Inferior parietal cortex (tissue), 1 donor: ENCODE measurements around the gene SDCCAG8.
A peak's percentile ranks its signal among the peaks of the same experiment; 100 is the strongest.

ENCODE experiments used
- DNase-seq: peaks from one replicate; pipeline ENCODE4 v3.0.0-alpha.2; 2016; ENCODE audit errors: extremely low spot score

The SDCCAG8 gene

GRCh38 chr1:243254233-243254926 lies 1.5 kb upstream of the SDCCAG8 start:
- peak; percentile 71 for DNase-seq

- DNase-seq, result peak; percentile 98
These were observed 682 bp upstream of the SDCCAG8 start, which contains the start of gene CEP170 for GRCh38 chr1:243254927-243255790. Gene CEP170 (minus strand): TSS chr1:243255281. CDS start chr1:243225280, 30,001 bp downstream.

- no peak for DNase-seq
These were observed 749 bp downstream of the SDCCAG8 start for GRCh38 chr1:243256590-243256989.

- DNase-seq, result no peak
These were observed 1.3 kb downstream of the SDCCAG8 start for GRCh38 chr1:243257189-243257588.

DNA sequence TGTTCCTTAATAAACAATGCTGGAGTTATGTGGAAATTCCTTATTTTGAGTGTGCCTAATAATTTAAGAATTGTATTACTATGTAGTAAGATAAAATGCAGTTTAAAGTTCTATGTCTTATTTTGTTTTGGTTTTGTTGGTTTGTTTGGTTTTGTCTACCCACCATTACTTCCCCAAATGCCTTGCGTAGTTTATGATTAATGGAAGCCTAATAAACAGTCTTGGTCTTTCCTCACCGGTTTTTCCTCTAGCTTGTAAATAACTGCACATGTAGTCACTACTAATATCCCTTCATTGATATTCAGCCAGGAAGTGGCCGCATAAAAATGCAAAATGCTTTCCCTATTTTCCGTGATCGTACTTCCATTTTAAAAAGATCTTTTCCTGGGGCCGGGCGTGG lies 2.9 kb downstream of the SDCCAG8 start:
- no peak for DNase-seq

DNA sequence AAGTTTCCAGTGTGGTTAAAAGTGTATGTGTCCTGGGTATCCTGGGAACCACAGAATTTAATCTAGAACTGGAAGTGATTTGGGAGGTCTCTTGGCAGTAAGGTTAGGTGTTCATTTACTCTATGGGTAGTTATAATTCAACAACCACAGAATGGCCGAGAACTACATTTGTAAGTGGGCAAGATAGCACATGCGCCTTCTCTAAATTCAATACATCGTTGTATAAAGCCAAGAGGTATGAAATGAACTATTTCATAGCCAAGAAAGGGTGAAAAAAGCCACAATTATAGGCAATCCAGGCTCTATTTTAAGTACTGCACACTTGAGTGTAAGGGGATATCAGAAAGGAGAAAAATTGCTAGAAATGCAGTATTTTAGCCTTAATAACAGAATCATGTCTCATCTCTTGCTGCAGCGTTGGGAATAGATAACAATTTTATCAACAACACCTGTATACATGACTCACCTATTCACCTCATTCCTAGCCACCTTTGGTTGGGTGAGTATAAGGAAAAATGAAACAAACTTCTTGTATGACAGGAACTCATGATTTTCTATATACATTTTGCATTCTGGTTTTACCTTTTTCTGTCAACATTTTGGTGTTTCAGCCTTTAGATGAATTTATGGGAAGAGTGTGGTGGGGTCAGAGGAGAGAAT lies 4.5 kb downstream of the SDCCAG8 start:
- DNase-seq, result no peak

DNA sequence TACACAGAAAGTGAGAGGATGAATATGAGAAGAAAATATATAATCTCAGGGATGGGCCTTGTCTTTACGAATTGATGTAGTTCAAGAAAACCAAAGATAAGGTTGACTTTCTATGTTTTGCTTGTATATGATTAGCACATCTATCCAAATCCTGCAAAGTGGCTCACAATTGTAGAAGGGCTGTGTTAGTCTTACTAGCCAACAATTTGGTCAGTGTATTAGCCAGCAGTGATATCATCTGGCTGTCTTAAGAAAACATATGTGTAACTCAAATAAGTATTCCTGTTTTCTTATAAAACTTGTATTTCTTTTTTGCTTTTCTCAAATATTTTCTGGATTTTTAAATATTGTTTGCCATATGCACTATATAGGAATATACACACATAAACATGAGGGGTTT lies 5.5 kb downstream of the SDCCAG8 start:
- DNase-seq, result no peak

- DNase-seq, result peak; percentile 15
These were observed 8.9 kb downstream of the SDCCAG8 start for GRCh38 chr1:243264717-243265116.

DNA sequence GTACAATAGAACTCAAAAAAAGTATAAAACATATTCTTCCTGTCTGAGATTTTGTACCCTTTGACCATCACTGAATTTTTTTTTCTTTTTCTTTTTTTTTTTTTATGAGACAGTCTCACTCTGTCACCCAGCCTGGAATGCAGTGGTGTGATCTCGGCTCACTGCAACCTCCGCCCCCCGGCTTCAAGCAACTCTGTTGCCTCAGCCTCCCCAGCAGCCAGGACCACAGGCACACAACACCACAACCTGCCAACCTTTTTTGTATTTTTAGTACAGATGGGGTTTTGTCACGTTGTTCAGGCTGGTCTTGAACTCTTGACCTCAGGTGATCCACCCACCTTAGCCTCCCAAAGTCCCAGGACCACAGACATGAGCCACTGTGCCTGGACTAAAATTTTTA lies 10.4 kb downstream of the SDCCAG8 start:
- DNase-seq, result no peak

GRCh38 chr1:243267471-243267880 lies 11.6 kb downstream of the SDCCAG8 start:
- DNase-seq, result no peak

DNA sequence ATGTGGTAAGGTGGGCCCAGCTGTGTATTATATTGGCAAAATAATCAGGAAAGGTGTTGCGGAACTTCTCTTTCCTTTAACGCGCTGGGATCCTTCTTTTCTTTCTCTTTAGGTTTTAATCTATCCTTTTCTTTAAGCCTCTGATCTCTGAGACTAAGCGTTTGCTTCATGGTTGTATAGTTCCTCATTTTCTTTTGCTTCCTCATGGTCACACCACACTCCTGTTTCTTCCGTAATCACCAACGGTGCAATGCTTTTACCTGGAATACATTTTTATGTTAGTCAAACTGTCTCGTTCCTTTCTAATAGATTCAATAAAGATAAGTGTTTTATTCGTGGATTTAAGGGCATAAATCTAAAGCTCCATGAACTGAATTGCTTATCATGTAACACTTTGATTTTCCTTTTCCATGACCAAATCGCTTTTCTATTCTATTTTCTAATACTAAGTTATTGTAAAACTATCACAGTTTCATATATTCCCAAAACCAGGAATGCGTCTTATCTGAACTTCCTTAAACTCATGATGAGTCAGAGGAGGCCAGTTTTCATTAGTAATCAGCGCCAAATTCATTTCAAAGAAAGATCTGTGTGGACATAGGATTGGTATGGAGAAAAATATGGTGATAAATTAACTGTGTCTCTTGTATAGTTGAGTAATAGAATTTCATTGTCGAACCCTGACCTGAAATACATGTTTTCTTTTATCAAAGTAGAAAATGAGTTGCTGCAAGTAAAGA lies 12.2 kb downstream of the SDCCAG8 start:
- no peak for DNase-seq

DNA sequence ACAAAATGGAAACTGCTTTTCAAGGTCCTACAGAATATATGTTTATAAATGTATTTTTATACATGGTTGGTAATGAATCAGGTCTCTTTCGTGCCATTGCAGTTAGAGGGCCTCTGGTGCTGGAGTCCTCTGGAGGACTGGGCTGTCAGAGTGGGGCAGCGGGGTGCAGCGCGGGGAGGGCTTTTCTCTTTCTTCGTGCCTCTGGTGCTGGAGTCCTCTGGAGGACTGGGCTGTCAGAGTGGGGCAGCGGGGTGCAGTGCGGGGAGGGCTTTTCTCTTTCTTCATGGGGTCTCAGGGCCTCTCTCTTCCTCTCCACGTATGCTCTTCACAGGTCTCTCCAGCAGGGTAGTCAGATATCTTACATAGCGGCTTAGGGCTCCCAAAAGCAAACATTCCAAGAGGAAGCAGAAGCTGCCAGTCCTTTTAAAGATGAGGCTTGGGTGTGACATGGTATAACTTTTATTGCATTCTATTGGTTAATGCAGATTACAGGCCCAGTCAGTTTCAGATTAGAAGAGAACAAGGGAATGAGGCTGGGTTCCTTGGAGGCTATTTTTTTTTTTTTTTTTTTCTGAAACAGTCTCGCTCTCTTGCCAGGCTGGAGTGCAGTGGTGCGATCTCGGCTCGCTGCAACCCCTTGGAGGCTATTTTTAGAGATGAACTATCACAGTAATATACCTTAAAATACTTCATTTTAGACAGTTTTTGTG lies 13.1 kb downstream of the SDCCAG8 start:
- no peak for DNase-seq

- no peak for DNase-seq
These were observed 13.6 kb downstream of the SDCCAG8 start for GRCh38 chr1:243269461-243269801.

DNA sequence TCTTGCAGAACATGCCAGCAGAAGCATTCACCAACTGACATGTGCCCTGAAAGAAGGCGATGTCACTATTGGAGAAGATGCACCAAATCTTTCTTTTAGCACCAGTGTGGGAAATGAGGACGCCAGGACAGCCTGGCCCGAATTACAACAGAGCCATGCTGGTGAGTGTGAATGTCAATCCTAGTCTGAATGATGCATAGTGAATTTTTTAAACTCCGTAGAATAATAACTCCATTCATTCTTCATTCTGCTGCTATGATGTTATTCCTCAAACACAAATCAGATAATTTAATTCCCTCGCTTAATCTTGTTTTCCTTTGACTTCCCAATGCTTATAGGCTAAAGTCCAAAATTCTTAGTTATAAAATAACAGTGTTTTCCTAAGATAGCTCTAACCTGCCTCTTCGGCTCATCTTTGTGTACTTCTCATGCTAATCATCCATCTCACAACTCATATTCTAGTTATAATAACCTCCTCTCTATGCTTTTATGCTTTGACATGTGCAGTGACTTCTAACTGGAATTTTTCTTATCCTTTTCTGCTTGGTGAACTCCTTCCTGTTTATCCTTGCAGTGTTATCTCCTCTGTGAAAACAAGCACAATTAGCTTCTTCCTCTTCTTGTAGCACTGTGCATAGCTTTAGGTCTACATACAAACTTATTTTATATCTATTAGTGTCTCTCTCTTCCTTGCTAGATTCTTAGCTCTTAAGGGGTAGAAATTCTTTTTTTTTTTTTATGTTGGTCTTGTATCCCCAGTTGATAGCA lies 14.4 kb downstream of the SDCCAG8 start:
- peak; percentile 11 for DNase-seq

DNA sequence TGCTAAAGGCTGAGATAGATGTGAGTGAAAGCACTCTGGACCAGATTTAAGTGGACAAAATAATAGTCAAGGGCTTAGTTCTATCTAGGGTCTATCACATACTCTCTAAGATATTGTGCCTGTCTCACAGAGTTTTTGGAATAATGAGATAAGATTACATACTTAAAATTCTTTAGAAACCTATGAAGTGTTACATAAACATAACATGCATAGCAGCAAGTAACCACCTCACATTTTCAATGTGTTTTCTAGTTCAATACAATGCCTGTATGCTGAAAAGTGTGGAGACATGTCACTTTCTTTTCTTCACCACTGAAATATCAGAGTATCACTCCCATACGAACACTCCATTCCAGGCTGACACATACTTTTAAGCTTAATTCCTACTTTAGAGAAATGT lies 16.2 kb downstream of the SDCCAG8 start:
- DNase-seq, result no peak

GRCh38 chr1:243272401-243272800 lies 16.6 kb downstream of the SDCCAG8 start:
- no peak for DNase-seq

DNA sequence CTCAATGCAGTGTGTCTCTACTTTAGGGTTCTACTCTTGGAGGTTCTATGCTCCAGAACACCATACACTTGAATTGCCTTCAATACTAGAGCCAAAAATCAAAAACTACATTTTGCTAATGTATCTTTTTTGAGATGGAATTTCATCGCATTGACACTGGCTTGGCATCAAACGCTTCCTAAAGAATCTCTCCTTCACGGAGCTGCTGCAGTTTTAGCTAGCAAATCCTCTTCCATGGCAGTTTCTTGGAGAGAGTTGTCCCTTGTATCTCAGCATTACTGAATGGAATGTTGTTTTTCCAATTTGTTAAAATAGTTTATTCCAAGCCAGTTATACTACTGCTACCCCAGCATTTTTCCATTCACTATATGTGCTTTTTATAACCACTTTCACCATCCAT lies 17.7 kb downstream of the SDCCAG8 start:
- DNase-seq, result no peak

GRCh38 chr1:243273945-243274344 lies 18.1 kb downstream of the SDCCAG8 start:
- no peak for DNase-seq

- DNase-seq, result no peak
These were observed 19.5 kb downstream of the SDCCAG8 start for GRCh38 chr1:243275316-243275715.

GRCh38 chr1:243280571-243281129 lies 24.8 kb downstream of the SDCCAG8 start:
- DNase-seq, result no peak
